Hematopoietic multipotent progenitor cell treated with erythropoietin and hydrocortisone succinate and interleukin-3 and kit ligand, for 15 days (in vitro differentiated cells): ENCODE measurements around the gene PRKCI.
"Not testable (repeated sequence)": the region's sequence is repeated elsewhere in the genome, so short reads cannot be mapped to it uniquely, and the experiment has no call there.

ENCODE experiments used
- DNase-seq: peaks from one replicate; pipeline ENCODE4 v3.0.0-alpha.2; 2015; ENCODE audit warnings: low spot score

Gene PRKCI

DNA sequence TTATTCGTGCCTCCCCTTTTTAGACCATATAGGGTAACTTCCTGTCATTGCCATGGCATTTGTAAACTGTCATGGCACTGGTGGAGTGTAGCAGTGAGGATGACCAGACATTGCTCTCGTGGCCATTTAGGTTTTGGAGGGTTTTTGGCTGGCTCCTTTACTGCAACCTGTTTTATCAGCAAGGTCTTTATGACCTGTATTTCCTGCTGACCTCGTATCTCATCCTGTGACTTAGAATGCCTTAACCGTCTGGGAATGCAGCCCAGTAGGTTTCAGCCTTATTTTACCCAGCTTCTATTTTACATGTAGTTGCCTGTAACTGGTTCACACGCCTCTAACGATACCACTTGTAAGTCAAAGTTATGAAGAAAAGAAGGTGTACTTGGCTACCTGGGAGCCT, 121.6 kb downstream of the PRKCI start:
- not testable (repeated sequence) for DNase-seq

GRCh38 chr3:170344971-170345370, 122.7 kb downstream of the PRKCI start:
- no peak for DNase-seq

DNA sequence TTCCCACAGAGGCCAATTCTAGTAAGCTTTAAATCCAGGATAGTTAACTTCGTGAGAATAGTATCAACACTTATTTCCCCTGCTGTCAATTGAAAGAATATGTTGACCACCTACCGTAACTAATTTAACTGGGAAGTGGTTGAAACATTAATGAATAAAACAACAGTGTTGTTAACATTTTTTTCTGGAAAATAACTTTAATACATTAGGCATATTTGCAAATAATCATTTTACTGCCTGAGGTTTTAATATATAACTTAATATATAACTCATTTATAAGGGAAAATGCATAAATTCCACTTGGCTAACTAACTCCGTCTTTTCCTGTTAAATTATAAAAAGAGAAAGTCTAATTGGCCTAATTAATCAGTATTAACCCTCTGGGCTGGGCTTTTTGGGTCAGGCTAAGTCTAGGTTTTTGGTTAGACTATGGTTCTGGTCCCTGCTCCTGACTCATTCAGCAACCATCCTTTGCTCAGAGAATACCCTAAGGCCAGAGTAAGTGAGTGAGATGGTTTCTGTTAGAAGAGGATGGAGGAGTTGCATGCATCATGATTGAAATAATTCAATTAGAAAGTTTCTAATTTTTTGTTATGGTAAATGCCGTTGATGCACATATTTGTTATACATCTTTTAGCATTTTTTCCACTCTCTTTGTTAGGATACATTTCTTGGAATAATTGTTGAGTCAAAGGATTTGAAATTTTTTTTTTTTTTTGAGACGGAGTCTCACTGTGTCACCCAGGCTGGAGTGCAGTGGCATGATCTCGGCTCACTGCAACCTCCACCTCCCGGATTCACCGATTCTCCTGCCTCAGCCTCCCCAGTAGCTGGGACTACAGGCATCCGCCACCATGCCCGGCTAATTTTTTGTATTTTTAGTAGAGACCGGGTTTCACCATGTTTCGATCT, 124.5 kb downstream of the PRKCI start:
- no peak for DNase-seq

DNA sequence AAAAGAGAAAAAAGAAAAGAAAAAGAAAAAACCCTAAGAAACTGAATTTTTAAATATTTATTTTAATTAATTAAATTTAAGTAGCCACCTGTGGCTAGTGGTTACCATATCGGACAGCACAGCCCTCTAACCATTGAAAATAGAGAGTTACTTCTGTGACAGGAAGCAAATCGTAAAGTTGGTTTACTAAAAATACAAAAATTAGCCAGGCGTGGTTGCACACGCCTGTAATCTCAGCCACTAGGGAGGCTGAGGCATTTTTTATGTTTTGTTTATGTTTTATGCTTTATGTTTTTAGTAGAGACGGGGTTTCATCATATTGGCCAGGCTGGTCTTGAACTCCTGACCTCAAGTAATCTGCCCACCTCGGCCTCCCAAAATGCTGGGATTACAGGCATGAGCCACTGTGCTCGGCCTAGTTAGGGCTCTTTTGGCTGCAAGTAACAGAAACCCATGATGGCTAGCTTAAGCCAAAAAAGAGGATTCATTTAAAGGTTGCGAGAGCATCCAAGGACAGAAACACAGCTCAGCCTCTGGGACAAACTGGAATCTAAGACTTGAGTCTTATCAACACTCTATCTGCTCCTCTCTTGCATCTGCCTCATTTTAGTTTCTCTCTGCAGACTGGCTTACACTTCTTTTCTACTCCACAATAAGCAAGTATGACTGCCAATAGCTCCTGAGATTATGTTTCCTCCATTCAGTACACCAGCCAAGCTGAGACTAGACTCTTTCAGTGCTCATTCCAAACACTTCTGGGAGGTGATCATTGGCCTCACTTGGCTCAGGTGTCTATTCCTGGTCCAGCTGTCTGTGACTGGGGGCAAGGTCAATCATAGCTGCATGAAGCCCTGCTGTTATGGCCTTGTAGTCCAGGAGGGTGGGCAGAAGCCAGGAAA, 128.5 kb downstream of the PRKCI start:
- DNase-seq: no peak

DNA sequence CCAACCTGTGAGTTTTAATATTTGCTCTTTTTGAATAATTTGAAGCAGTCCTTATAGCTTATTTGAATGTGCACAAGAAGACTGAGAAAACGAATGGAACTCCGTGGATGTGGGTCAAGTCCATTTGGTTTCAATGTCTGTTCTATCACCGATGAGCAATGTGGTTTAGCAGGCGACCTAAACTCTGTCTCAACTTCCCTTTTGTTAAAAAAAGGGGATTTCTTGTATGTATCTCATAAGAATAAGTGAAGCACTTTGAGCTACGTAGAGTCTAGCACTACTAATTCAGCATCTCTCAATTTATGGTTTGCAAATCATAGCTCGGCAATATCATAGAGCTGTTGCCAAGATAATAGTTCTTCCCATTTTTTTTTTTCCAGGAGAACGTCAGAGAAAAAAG, 130.7 kb downstream of the PRKCI start:
- no peak for DNase-seq

GRCh38 chr3:170353485-170353884, 131.3 kb downstream of the PRKCI start:
- no peak for DNase-seq

DNA sequence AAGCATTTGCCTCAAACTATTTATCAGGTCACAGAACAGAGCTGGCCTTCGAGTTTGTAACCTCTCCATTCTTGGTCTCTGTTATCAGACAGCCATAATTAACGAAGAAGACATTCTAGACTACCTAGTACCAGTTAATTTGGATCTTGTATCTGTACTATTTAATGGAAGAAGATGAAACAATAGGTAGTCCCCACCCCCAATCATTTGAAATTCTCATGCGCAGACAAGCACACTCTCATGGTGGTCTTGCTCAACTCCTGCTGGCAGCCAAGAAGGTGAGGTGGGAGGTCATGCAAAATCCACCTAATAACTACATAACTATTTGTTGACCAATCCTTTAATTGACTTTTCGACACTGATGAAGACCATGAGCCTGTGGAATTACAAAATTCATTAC, 132.5 kb downstream of the PRKCI start:
- DNase-seq: no peak
